MCF 10A (cell line): Measurements from ENCODE around the gene PRKG1. TPM values are rescaled to one million over a fixed set of nuclear protein-coding genes. Genes with fewer than 3 reads are reported as not detected.

Experiments used
- BruUV-seq: library from RNA; stranded (reverse); fragments of 400-500 nt; replicated peaks from 2 replicates; lab custom pipeline; 2021; lab: Mats Ljungman, UMichigan
- CTCF ChIA-PET: fragments of 300-600 bp; sonication (Branson Sonifier 250); formaldehyde crosslinking; extraction: SDS; loops from one replicate; lab custom pipeline; 2021; ENCODE audit warnings: antibody characterized with exemption, inconsistent platforms; lab: Yijun Ruan, JAX
- POLR2A ChIA-PET: fragments of 300-600, 350-650 bp; sonication (Branson Sonifier 250); formaldehyde crosslinking; extraction: SDS; loops from one replicate; lab custom pipeline; 2020; ENCODE audit warnings: antibody characterized with exemption, inconsistent platforms; lab: Yijun Ruan, JAX
- DNase-seq: peaks from one replicate; pipeline ENCODE4 v3.0.0-alpha.2; 2018; ENCODE audit not compliant: unreplicated experiment
- H3K27ac Mint-ChIP-seq: one replicate; pipeline ENCODE4 v1.8.0; 2022; ENCODE audit warnings: mild to moderate bottlenecking, low read depth, mixed read lengths; ENCODE audit not compliant: unreplicated experiment
- H3K27me3 Mint-ChIP-seq: one replicate; pipeline ENCODE4 v1.8.0; 2022; ENCODE audit warnings: mixed read lengths; ENCODE audit not compliant: insufficient read depth, unreplicated experiment
- H3K36me3 Mint-ChIP-seq: one replicate; pipeline ENCODE4 v1.8.0; 2022; ENCODE audit warnings: mild to moderate bottlenecking, moderate library complexity, mixed read lengths; ENCODE audit not compliant: insufficient read depth, unreplicated experiment
- H3K4me1 Mint-ChIP-seq: one replicate; pipeline ENCODE4 v1.8.0; 2022; ENCODE audit warnings: mixed read lengths; ENCODE audit not compliant: insufficient read depth, unreplicated experiment
- H3K4me3 Mint-ChIP-seq: one replicate; pipeline ENCODE4 v1.8.0; 2022; ENCODE audit warnings: mild to moderate bottlenecking, moderate library complexity, mixed read lengths; ENCODE audit not compliant: unreplicated experiment
- H3K9me3 Mint-ChIP-seq: one replicate; pipeline ENCODE4 v1.8.0; 2022; ENCODE audit warnings: mixed read lengths; ENCODE audit not compliant: unreplicated experiment
- intact Hi-C: fragments of 100-400 bp; cut with micrococcal nuclease; formaldehyde crosslinking; loops from 2 replicates; pipeline ENCODE4 v1.14.1; 2022
- total RNA-seq: library from RNA; stranded (reverse); gene quantifications from 2 replicates; pipeline ENCODE4 v1.2.3, GENCODE V29; 2022
- TF ChIP-seq, protein P1 (sequence below): fragments of 200-600 bp; IDR thresholded peaks from one replicate; pipeline ENCODE4 v1.8.0; 2022; ENCODE audit warnings: antibody characterized with exemption, mild to moderate bottlenecking; ENCODE audit not compliant: unreplicated experiment

PRKG1 gene
- total RNA-seq, 1 experiment from 2014 or later, result 0.09 TPM

DNA sequence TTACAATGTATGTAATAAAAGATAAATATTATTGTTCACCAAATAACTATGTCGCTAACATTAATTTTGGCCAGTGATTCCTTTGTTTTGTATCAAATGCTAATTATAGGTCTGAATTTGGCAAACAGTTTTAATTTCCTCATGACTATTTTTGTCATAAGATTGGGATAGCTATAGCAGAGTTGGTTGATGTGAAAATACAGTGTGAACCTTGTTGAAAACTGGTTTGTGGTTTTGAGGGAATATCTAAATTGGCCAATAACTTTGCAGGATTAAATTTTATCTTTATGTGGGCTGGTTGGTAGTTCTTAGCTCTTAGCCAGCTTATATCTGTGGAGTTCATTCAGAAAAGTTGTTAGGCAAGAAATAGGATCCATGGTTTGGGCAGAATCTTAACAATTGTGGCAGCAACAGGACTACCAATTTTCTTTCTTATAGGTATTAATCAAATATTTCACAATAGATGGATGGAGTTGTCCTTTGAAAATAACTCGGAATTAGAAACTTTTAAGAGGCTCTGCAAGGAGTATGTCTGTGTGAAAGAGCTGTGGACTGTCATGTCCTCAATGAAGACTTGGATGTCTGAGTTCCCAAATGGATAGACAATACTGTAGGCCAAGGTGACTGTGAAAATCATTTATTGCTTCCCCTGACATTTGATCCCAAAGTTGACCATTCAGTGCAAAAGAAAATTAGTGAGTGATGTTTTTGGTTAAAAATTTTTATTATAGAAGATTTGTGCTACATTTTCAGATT is 73.5 kb downstream of the PRKG1 start:
- TF ChIP-seq, protein P1, sequence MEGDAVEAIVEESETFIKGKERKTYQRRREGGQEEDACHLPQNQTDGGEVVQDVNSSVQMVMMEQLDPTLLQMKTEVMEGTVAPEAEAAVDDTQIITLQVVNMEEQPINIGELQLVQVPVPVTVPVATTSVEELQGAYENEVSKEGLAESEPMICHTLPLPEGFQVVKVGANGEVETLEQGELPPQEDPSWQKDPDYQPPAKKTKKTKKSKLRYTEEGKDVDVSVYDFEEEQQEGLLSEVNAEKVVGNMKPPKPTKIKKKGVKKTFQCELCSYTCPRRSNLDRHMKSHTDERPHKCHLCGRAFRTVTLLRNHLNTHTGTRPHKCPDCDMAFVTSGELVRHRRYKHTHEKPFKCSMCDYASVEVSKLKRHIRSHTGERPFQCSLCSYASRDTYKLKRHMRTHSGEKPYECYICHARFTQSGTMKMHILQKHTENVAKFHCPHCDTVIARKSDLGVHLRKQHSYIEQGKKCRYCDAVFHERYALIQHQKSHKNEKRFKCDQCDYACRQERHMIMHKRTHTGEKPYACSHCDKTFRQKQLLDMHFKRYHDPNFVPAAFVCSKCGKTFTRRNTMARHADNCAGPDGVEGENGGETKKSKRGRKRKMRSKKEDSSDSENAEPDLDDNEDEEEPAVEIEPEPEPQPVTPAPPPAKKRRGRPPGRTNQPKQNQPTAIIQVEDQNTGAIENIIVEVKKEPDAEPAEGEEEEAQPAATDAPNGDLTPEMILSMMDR, result no peak
- CTCF ChIA-PET, result no interaction called here
- POLR2A ChIA-PET, result no interaction called here
- H3K4me1 Mint-ChIP-seq, result no peaks in the 10 kb centered on the region
- no peak overlapping the region for H3K4me3 Mint-ChIP-seq
- no peak overlapping the region for H3K27ac Mint-ChIP-seq
- no peaks in the 10 kb centered on the region for H3K9me3 Mint-ChIP-seq
- no peak for DNase-seq
- no TSS peak for BruUV-seq
- peaks cover 7% of the 10 kb centered on the region for H3K36me3 Mint-ChIP-seq
- intact Hi-C loops, result no loop called here
- H3K27me3 Mint-ChIP-seq, result peaks cover 11% of the 10 kb centered on the region

DNA sequence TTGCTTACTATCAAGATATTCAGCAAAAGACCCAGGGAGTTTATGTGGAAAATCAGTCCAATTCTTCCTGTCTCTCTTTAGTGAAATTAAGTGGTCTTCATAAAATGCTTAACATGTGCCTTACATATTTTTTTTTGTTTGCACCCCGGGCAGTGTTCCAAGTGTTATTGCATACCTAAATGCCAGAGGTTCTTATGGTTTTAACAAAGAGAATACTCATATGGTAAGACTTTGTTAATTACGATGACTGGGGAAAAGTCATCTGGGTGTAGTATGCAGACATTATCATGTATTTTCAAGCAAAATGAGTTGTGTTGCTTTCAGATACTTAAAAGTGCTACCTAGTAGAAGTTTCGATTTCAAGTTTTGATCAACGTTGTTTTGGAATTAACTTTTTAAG is 82.6 kb downstream of the PRKG1 start:
- TF ChIP-seq, protein P1, result no peak
- CTCF ChIA-PET, result no interaction called here
- H3K27ac Mint-ChIP-seq, result no peak overlapping the region
- H3K4me3 Mint-ChIP-seq, result no peak overlapping the region
- H3K36me3 Mint-ChIP-seq, result no peaks in the 10 kb centered on the region
- DNase-seq, result peak; percentile 3
- intact Hi-C loops, result no loop called here
- BruUV-seq, result no TSS peak
- H3K27me3 Mint-ChIP-seq, result peaks cover 11% of the 10 kb centered on the region
- H3K4me1 Mint-ChIP-seq, result no peaks in the 10 kb centered on the region
- POLR2A ChIA-PET, result no interaction called here
- no peaks in the 10 kb centered on the region for H3K9me3 Mint-ChIP-seq

DNA sequence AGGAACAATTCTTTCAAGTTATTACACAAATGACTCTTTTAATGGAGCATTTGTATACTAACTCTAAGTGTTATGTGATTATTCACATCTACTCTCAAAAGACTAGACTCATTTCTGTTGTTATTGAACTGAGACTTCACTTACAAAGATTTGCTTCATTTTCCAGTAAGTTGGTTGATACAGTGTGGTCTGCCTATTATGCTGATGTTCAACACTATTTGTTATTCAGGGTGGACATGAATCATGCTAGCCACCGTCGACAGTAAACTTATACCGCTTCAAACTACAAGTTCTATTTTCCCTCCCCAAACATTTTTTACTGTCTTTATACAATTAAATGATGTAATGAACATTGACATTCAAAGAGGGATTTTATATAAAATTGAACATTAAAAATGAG is 84.5 kb downstream of the PRKG1 start:
- no peak for DNase-seq
- Mint-ChIP-seq H3K27me3 (peaks cover 11% of the 10 kb centered on the region), H3K27ac (no peak overlapping the region), H3K4me3 (no peak overlapping the region), H3K4me1 (no peaks in the 10 kb centered on the region), H3K36me3 (no peaks in the 10 kb centered on the region), H3K9me3 (no peaks in the 10 kb centered on the region)
- intact Hi-C loops, result no loop called here
- ChIA-PET CTCF (no interaction called here), POLR2A (no interaction called here)
- no TSS peak for BruUV-seq
- TF ChIP-seq, protein P1, result no peak

DNA sequence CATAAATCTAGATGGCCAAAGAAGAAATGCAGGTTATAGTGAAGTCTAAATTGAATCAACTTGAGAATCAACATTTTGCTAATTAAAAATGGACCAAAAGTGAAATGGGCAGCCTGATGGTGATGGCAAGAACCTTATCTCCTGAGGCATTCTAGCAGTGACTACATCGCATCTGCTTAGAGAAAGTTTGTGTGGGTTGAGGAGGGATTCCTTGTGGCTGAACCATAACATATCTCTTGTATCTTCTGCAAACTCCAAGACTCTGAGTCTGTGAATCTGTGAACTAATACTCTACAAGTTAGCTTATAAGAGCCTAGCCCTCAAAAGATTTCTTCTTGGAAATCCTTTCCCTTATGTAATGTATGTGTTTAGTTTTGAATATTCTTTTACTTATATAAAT is 85.6 kb downstream of the PRKG1 start:
- POLR2A ChIA-PET, result no interaction called here
- no peak for DNase-seq
- TF ChIP-seq, protein P1, result no peak
- no peaks in the 10 kb centered on the region for H3K9me3 Mint-ChIP-seq
- H3K27ac Mint-ChIP-seq, result no peak overlapping the region
- intact Hi-C loops, result no loop called here
- BruUV-seq, result no TSS peak
- no peak overlapping the region for H3K4me3 Mint-ChIP-seq
- CTCF ChIA-PET, result no interaction called here
- H3K36me3 Mint-ChIP-seq, result no peaks in the 10 kb centered on the region
- H3K27me3 Mint-ChIP-seq, result peaks cover 11% of the 10 kb centered on the region
- no peaks in the 10 kb centered on the region for H3K4me1 Mint-ChIP-seq
